GM21619 (cell line): ENCODE results near the gene TASP1.

Experiments used
- ATAC-seq: cut with Tn5 transposase; IDR thresholded peaks from one replicate; pipeline ENCODE4 v1.9.1; 2021; ENCODE audit not compliant: unreplicated experiment

TASP1 gene

DNA sequence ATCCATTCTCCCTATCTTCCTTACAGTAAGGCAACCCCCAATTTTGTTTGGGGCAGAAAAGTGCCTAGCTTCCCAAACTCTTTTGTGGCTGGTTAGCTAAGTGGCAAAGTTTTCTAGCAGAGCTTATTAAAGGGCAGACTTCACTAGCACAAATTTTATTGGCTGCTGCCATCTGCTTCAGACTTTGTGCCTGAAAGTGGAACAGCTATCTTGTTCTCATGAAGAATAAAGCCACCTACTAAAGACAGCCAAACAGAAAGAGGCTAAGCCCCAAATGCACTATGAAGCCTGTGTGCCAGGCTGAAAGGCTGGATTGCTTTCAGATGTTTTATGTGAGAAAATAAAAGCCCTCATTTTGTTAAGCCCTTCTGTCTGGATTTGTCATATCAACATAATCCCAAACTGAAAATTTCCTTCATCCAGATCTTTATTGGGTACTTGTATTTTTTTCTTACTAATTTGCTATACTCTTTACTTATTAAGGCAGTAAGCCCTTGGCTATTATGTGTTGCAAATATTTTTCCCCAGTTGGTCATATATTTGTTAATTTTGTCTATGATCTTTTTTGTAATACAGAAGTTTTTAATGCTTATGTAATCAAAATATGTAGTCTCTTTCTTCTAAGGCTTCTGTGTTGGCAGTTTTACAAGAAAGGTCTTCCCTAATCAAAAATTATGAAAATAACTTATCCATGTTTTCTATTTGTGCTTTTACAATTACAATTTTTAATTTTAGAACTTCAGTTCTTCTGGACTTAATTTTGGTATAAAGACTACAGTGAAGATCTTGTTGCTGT is 191.1 kb downstream of the TASP1 start:
- ATAC-seq = no peak

DNA sequence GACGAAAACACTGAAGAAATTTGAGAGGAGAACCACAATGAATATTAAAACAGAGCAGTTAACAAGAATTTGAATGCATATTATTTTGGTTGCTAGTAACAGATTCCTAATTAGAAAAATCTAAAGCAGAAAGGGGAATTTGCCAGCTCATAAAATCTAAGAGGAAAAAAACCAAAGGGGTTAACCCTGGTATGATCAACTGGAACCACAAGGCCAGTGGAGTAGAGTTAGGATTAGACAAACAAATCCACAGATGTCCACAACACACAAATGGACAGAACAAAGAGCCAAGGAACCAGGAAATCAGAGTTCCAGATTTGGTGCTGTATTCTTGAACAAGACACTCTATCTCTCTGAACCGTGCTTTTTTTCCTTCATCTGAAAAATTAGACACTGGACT is 195.0 kb downstream of the TASP1 start:
- no peak for ATAC-seq

DNA sequence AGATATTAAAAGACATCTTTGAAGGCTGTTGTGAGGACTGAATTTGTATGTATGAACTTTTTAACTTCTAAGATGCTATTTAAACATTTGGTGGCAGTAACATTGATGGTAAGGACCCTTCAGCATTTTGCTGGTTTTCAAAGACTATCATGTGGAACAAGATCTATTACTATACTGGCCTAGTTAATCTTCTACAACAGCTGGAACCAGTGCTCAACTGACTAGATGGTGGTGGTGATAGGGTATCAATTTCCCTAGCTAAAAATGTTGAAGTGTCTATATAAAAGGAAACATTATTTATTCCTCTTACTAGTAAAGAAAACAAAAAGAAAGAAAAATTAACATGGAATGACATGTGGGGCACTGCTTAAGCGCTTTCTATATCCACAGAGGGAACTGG is 195.7 kb downstream of the TASP1 start:
- no peak for ATAC-seq

DNA sequence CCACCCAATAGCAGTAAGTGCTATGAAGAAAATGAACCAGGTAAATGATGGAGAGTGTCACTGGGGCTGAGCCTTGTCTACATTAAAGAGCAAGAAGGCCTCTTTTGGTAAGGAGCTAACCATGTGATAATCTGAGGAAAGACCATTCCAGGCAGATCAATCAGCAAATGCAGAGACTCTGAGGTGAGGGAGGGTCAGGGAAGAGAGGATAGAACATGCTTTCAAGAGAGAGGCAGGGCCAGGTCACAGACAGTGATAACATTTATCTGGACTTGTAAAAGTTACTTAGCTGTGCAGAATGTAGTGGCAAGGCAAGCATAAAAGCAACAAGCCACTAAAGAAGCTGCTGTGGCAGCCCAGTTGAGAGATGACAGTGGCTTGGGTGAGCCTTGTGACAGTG is 197.3 kb downstream of the TASP1 start:
- no peak for ATAC-seq

DNA sequence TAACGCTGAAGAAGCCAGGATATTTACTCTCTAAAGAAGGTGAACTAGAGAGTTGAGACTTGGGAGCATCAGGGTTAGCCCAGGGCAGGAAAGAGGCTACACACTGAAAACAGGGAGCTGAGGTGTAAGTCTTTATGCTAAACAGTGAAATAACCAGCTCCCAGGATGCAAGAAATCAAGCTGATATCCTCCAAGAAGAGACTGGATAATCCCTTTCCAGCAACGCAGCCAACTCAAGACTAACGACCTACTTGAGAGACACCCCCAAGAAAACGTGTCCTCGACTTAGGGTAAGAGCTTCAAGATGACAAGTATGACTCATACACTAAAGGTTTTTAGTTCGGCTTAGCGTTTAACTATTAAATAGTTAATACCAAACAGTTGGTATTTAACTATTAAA is 202.2 kb downstream of the TASP1 start:
- no peak for ATAC-seq

DNA sequence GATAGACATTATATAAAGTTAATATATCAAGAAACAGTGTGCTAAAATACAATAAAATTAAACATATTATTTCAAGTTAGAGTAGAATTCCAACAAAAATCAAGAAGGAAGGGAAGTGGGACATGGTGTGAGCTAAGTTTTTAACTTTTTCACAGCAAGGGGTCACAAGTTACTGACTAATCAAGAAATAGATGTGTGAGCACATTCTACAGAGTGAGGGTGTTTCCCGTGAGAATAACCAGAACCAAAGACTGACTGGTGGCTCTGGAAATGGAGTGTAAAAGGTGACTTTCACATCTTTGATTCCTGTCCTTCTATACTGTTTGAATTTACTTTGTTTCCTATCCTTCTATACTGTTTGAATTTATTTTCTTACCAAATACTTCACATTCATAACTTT is 206.6 kb downstream of the TASP1 start:
- ATAC-seq = no peak

DNA sequence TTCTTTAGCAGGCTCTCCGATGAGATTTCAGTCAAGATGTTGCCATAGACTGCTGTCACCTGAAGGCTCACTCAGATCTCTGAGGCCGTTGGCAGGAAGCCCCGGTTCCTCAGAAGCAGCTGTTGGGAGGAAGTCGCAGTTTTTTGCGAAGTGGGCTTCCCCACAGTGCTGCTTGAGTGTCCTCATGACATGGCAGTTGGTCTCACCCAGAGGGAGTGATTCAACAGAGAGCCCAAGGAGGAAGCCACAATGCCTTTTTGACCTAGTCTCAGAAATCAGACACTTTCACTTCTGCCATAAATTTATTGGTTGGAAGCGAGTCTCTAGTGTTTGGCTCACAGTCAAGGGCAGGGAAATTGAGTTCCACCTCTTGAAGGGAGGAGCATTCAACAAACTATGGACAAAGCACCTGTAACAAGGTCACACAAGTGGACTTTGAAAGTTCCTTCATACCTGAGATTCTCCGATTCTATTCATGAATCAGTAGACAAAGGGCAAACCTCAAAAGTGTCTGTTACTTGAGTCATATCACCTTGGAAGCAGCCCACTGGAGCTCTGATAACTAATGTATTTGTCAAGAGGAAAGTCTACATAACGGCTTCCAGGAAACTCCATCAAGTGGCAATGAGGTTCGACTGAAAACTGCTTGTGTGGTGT is 208.3 kb downstream of the TASP1 start:
- ATAC-seq = no peak

DNA sequence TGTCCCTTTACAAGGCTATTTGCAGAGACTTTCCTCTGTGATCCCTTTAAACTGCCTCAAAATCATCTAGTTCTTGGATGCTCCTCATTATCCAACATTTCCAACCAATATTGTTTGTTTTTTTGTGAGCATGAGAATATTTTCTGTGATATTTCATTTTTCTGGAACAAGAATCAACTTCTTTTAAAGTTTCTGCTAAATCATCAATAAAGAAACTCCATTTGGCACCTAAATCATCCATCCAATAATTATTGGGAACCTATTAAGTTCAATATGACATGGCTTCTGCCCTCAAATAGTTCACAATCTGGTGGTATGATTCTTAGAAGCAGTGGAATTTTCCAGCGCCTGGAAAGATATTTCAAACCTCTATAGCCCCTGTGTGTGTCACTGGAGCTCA is 210.0 kb downstream of the TASP1 start:
- ATAC-seq = no peak

DNA sequence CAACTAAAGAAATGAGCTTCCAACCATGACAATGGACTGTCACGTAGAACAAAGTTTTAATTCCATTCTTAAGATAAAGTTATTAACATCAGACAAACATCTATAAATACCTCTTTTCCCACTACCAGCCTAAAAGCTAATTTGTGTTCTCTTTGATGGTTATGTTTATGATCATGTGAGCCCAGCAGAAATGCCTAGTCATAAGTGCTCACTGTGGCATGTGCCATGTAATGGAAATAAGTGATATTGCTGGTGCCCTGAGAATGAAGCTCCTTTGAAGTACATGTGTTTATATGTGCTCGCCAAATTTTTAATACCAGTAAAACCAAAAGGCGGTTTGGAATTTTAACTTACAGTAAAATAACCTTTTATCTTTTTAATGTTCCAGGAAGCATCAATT is 211.9 kb downstream of the TASP1 start:
- no peak for ATAC-seq

DNA sequence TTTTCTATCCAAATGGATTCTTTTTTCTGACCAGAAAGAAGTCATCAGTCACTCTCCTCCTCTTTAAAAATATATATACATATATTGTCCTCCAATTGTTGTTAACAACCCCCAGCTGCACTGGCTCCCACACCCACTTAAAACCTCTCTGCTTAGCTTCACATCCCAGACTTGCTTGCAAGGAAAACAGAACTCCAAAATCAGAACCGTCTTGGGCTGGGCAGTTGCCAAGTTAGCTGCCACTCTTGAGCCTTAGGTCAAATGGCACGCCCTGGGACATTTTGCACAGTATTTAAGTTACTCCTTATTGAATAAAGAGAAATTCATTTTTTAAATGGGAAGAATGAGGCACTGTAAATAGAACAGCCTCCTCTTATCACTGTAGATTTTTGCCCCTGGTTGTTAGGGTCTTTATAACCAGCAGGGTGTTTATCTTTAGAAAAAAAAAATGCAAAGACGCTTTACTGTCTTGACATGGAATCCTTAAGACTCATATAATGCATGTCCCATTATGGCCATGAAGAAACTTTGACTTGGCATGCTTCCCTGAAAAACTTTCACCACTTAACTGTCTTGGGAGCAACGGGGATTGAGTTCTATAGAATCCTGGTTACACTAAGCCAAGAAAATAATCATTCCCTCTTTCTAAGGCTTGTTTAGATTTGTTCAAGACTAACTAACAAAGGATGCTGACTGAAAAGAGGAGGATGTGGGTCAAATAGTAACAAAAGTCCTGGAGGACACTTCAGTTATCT is 213.2 kb downstream of the TASP1 start:
- no peak for ATAC-seq

DNA sequence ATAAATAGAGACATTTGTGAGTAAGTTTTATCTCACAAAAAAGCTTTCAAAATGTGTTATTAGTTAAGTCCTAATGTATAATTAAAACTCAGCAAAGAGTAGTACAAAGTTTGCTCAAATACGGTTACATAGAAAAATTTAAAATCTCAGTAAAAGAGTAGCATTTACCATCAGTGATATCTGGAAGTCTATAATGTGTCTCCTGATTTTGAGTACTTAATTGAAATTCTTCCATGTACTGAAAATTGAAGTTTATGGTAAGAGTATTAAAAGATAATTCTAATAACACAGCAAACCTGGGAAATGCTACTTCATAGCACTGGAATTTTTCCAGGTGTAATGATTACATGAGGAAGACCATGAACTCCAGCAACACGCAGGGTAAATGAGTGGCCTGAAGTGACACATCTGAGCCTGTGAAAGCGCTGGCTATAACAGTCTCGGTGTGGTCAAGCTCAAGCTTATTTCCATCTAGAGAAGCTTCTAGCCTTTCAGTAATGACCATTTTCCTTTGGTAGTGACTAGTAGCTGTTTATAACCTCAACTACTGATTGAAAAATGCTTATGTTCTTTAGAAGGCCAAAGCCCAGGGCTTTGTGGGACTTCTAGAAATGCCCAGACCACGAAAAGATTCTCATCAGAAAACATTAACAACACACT is 214.4 kb downstream of the TASP1 start:
- ATAC-seq = no peak

DNA sequence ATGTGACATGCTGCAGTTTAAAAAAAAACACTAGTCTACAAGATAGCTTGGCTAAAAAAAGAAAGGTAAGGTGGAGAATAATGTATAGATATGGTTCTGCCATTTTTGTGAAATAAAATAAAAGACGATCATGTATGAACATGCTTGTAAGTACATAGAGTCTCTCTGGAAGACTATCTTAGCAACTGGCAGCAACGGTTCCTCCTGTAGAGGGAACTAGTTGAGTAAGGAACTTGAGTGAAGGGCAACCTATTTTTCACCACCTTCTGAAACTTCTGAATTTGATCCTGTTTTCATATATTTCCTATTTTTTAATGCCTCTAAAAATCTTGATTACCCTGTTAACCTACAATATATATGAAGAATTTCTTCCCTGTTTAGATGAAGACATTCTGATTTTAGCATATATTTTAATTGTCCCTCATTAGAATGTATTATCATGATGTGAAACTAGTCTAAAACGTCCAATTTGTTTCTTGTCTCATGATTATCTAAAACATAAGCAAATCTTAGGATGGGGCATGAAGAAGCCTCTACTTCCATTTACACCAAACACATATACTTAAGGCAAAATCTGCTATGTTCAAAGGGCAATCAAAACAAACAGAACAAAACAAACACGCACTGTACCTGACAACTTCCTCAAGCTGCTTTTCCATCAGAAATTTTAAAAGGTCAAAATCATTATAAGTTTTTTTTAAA is 215.1 kb downstream of the TASP1 start:
- ATAC-seq = no peak

DNA sequence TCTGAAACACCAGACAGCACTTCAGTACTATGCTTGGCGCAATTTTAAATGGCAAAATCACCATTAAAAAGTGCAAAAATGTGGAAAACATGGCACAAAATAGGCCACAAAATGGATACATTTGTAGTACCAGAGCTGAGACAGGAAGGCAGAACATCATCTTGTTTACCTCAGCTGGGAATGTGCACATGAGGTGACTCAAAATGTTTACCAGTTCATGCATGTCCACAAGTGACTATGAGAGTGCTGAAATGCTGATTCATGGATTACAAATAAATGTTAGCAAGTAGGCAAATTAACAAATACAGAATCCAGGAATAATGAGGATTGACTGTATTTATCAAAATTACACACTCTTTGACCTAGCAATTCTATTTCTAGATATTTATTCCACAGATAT is 216.1 kb downstream of the TASP1 start:
- ATAC-seq = no peak

DNA sequence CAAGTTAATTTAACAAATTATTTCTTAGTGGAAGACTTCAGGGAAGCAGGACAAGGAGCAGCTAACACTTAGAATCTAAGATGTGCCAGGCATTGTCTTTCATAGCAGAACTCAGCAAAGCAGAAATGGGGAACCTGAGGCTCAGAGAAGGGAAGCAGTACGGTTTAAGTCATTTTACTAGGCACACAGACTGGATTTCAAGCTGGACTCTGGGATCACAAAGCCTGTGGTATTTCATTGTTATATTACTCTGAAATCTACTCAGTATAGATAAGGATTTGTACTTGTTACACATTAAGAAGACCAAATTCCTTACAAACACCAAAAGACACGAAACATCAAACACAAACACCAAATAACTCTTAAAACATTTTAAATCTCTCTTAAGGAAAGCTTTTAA is 218.1 kb downstream of the TASP1 start:
- ATAC-seq = no peak

DNA sequence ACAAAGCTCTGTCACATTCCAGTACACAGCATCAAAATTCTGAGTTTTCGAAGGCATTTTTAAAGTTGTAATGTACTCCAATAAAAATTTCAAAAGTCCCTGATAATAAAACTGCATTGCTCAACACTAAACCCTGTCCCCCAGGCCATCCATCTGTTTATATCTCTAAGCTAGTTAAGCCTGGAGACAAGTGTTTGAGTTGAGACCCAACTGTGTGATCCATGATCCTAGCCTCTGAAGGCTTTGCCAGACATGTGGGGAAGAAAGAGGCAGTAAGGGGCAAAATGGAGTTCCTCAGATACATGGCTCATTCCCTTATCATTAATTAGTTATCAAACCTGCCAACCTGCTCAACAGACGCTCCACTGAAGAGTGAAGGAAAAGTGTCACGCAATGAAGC is 219.3 kb downstream of the TASP1 start:
- no peak for ATAC-seq

DNA sequence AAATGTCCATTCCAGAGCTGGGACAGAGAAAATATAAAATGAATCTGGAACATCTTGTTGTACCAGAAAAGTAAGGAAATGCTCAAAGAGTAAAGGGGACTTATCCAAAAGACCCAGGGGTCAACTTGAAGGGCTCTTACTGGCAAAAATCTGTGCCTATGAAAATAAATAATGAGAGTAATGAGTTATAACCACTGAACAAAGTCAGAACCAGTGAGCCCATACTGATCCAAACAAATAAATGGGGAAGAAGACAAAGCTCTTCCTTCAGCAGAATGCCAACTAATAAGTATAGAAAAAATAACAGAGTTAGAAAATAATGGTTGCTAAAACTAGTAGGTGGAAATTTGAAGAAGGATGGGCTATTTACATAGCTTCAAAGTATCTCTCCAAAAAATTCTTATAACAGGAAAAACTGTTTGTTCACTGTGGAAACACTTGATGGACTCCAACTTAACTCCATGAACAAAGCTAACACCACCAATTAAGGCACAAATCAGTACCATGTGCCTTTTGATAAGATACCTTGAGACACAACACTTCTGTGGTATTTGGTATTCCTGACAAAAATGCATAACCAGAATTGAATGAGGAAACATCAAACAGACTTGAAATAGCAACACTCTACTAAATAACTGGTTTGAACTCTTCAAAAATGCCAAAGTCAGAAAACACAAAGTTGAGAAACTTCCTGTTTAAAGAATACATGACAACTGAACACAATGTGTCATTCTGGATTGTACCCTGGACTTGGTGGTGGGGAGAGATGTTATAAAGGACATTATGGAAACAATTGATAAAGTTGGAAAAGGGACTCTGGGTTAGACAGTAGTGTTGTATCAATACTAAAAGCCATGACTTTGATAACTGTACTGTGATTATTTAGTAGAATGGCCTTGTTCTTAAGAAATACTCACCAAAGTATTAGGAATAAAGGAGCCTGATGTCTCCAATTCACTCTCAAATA is 220.2 kb downstream of the TASP1 start:
- no peak for ATAC-seq

DNA sequence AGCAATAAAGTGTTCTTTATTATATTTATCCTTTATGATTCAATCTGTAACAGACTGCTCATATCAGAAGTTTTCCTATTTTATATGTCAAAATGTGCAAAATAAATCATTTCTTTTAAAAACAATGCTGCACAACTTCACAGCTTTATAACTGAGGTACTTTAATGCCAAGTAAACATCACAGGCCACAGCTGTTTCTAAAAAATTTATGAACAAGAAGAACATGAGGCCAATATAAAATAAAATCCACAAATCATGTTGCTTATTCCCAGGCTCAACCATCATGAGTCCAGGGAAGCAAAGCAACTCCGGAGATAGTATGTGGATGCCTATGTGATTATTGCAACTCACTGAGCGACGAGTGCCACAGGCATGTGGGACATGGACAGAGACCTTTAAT is 222.2 kb downstream of the TASP1 start:
- no peak for ATAC-seq

DNA sequence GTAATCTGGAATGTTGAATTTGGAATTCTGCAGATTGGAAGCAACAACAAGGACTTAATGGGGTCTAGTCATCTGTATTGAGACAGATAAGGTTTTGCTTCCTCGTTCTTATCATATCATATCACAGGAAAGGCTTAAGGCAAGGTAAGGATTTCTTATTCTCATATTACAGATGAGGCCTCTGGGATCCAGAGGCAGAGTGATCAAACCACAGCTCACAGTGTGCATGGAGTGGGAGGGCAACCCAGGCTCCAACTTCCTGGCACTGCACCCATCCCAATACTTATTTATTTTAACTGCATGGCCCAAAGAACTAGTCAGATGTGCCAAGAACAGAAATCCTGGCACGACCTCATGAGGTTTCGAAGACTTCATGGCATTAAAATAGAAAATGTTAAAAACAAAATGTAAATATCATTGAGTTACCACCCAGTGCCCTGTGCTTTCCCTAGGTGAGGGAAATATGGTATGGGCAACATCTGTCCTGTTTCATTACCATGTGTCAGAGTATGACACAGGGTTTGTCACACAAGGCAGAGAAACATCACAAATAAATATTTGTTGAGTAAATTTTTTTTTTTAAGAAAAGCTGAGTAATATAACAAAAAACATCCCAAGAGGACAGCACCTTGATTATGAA is 225.8 kb downstream of the TASP1 start:
- no peak for ATAC-seq

DNA sequence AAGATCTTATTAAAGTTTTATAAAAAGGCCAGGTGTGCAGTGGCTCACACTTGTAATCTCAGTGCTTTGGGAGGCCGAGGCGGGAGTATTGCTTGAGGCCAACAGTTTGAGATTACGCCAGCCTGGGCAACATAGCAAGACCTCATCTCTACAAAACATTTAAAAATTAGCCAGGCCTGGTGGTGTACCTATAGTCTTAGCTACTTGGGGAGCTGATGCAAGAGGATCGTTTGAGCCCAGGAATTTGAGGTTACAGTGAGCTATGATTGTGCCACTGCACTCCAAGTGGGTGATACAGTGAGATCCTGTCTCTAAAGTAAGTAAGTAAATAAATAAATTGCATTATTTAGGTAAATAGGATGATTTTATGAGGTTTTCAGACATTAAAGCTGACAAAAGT is 234.4 kb downstream of the TASP1 start:
- no peak for ATAC-seq
